HG03571 (cell line): ENCODE results near the gene MYLK.

Experiments used
- ATAC-seq: cut with Tn5 transposase; IDR thresholded peaks from one replicate; pipeline ENCODE4 v1.9.1; 2021; ENCODE audit not compliant: unreplicated experiment

The MYLK gene

GRCh38 chr3:123684636-123685035 lies 199.5 kb downstream of the MYLK start:
- ATAC-seq = no peak

GRCh38 chr3:123684209-123684608 lies 199.9 kb downstream of the MYLK start:
- ATAC-seq = no peak

DNA sequence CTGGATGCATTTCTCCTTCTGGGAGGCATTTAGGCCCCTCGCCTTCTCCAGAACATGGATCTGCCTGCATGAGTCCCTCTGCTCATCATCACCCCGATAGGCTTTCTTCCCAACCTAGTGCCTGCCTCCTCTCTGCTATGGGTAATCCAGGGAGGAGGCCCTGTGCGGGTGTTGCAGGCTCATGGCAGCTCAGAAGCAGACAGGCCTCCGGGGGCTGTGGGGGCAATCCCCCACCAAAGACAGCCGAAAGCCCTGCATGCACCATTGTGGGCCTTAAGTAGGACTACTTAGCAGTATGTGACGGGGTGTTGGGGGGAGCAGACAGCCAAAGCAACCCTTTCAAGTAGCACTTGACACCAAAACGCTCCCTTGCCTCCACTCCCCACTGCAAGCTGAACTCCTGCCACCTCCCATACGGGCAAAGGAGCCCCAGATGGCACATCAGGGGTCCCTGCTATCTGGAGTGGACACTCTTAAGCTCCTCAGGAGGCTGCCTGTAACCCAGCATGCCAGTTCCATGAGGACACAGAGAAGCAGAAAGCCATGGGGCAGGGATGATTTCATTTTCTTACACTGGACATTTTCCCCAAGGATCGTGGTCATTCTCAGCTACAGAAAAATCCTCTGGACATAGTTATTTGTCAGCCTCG lies 200.5 kb downstream of the MYLK start:
- no peak for ATAC-seq

GRCh38 chr3:123682781-123683504 lies 201.2 kb downstream of the MYLK start:
- no peak for ATAC-seq

DNA sequence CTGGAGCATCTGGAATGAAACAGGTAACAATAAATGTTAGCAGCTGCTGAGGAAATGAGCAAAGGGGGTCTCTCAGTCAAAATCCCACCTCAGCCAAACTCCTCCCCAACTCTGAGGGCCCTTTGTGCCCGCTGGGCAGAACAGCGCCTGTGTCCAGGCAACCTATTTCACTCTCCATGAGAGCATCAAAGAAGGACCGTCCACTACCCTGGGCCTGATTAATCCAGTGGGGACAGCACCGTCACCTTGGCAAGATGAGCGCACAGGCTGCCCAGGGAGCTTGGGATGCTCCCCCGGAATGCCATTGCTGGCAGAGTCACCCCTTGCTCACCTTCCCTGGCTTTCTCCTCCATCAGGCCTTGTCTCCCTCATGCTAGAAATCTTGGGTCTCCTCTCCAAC lies 201.8 kb downstream of the MYLK start:
- no peak for ATAC-seq

- no peak for ATAC-seq
Measured at GRCh38 chr3:123679712-123680386, 204.3 kb downstream of the MYLK start.

GRCh38 chr3:123678108-123678511 lies 206.0 kb downstream of the MYLK start:
- ATAC-seq = no peak

DNA sequence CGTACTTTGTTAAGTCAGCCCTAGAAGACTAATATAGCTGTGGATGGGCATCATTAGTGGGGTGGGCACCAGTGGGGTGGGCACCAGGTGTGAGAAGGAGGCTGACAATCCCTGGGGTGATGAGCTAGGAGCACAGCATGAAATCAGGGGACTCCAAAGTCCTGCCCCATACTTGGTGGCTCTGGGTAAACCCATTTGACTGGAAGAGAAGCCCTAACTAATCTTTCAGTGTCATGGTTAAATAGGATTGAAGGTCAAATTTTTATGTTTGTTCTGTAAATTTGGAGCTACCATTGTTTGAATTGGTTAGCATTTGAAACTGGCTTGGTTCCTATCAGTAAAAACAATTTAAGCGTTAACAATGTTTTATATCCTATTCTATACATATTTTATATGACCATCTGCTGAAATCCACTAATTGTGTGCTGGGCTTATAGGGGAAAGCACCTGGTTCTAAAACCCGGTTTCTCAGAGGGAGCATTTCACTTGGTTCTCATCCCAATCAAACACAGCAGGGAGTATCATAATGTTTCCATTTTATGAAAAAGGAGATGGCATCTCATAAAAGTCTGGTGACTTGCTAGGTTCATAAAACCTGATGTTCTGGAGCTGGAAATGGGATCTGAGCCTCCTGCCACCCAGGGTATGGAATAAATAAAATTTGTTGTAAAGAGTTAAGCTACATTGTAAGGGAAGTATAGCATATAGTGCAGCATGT lies 211.5 kb downstream of the MYLK start:
- no peak for ATAC-seq

- ATAC-seq = no peak
Measured at GRCh38 chr3:123670743-123671142, 213.4 kb downstream of the MYLK start.

- ATAC-seq = no peak
Measured at GRCh38 chr3:123668906-123669305, 215.2 kb downstream of the MYLK start.

- no peak for ATAC-seq
Measured at GRCh38 chr3:123667784-123668183, 216.3 kb downstream of the MYLK start.

- no peak for ATAC-seq
Measured at GRCh38 chr3:123664753-123665152, 219.4 kb downstream of the MYLK start.

GRCh38 chr3:123663977-123664376 lies 220.2 kb downstream of the MYLK start:
- ATAC-seq = no peak

- ATAC-seq = no peak
Measured at GRCh38 chr3:123661973-123662372, 222.2 kb downstream of the MYLK start.

GRCh38 chr3:123660900-123661299 lies 223.2 kb downstream of the MYLK start:
- ATAC-seq = no peak

DNA sequence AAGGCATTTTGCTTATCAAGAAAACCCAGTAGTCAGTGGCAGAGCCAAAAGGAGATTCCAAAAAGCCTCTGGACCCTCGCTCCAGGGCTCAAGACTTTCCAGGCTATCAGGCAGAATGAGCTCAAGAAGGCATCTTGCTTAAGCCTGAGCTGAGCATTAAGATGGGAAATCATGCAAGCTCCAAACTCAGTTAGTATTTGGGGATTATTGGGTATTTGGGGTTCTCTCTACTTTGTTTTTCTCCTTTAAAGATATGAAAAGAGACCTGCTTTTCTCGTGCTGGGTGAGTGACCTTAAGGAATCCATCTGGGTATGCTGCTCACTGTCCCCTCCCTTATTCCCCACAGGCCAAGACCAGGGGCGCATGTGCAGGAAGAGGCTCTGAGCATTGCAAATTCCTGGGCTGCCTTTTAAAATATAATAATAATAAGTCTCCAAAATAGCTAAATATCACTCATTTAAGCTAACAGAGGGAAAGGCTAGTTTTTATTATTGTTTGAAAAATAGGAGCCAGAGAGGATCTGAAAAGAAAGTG lies 223.9 kb downstream of the MYLK start:
- ATAC-seq = no peak

DNA sequence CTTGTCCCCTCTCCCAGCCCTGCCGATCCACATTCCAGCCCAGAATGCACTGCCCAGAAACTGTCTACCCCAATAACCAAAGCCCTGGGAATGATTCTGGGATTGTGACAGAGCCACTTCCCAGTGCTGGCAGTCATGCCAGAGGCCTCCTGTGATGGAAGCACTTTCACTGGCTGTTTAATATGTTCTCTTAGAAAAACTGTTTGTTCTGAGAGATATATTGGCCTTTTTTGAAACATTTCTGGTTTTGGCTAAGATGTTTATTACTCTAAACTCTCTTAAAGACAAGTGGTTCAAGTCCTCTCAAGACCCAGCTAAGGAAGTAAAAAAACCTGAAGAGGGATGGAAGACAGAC lies 225.3 kb downstream of the MYLK start:
- ATAC-seq = no peak

DNA sequence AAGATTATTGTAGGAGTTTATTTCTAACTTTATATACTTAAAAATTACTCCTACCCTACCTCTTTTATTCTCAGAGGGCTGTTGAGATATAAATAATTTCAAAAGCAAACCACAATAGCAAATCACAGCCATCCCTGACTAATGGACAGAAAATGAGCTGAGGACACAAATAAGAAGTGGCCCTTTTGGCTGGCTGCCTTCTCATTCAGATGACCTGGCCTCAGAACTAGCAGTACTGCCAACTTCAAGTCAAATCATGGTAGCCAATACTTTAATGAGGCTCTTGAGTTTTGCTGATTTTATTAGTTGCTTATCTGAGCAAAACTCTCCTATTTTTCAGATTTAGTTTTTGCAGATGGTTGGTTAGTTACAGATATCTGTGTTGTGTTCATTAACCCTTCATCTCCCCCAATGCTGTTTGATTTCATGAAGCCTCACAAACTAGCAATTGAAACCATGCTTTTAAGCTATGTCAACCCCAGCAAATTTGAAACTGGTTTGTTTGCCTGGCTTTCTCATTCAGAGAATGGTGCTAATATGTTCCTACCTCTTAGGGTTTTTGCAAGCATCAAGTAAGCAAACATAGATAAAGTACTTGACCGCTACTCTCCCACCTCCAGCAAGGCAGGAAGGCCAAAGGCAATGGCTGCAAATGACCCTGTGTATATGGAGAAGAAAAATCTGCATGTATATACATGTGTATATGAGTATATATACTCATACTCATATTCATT lies 225.8 kb downstream of the MYLK start:
- no peak for ATAC-seq

DNA sequence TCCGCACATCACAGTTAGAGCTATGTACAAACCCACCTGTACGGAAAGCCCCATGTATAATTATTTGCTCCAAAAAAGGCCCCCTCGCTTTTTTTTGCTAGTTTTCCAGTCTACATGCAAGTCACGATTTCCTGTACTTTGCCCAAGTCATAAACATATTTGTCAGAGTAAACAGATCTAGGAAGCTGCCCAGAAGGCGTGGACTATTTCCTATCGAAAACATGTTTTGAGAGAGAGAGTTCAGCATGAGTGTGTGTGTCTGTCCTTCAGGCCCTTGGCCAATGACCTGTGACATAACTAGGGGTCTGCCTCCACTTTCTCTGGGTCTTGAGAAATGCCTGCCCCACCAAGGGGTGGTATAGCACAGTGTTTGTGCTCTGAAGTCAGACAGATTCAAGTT lies 226.6 kb downstream of the MYLK start:
- no peak for ATAC-seq

- no peak for ATAC-seq
Measured at GRCh38 chr3:123657111-123657510, 227.0 kb downstream of the MYLK start.

DNA sequence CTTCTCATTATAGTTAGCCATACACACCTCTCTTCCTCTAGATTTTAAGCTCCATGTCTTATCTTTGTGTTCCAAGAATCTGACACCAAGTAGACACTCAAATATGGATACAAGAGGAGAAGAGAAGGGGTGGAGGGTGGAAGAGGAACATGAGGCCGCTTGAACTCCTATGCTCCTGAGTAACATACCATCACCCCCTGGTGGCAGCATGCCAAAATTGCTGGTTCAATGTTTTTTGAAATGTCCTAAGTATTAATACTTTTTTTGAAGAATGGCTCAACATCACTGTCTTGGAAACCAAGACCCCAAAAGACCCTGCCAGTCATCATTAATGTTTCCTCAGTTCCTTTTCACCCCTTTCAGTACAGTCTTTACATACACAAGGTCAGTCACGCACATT lies 227.4 kb downstream of the MYLK start:
- no peak for ATAC-seq
